DMS153 treated with DMSO at 0.1 percent for 48 hours (cell line): Measurements from ENCODE around the gene IFNA16.
"Not testable (repeated sequence)": the region's sequence is repeated elsewhere in the genome, so short reads cannot be mapped to it uniquely, and the experiment has no call there.

Experiments
- DNase-seq: peaks from one replicate; lab custom pipeline; 2025; ENCODE audit not compliant: unreplicated experiment; lab: John Stamatoyannopoulos, UW

IFNA16 gene

GRCh38 chr9:21202105-21202504 lies 15.0 kb downstream of the IFNA16 start, which contains the start of gene IFNA7:
Gene IFNA7 (minus strand): TSS chr9:21202205. CDS start chr9:21202165, 40 bp downstream.
- not testable (repeated sequence) for DNase-seq

GRCh38 chr9:21194867-21195776 lies 22.0 kb downstream of the IFNA16 start:
- not testable (repeated sequence) for DNase-seq

GRCh38 chr9:21187487-21187886 lies 29.6 kb downstream of the IFNA16 start, which contains the start of gene IFNA4:
Gene IFNA4 (minus strand): TSS chr9:21187587. CDS start chr9:21187531, 56 bp downstream.
- DNase-seq, result not testable (repeated sequence)

- DNase-seq, result not testable (repeated sequence)
Measured at GRCh38 chr9:21182810-21183736, 34.0 kb downstream of the IFNA16 start.

GRCh38 chr9:21174671-21175070 lies 42.4 kb downstream of the IFNA16 start:
- DNase-seq, result no peak

GRCh38 chr9:21172156-21172555 lies 45.0 kb downstream of the IFNA16 start:
- DNase-seq, result no peak

GRCh38 chr9:21171351-21171750 lies 45.8 kb downstream of the IFNA16 start:
- DNase-seq, result no peak

- not testable (repeated sequence) for DNase-seq
Measured at GRCh38 chr9:21166560-21166959, 50.6 kb downstream of the IFNA16 start, which contains the start of gene IFNA21. Gene IFNA21 (minus strand): TSS chr9:21166660. CDS start chr9:21166612, 48 bp downstream.
